ENCODE results near the gene PXYLP1.

DNA sequence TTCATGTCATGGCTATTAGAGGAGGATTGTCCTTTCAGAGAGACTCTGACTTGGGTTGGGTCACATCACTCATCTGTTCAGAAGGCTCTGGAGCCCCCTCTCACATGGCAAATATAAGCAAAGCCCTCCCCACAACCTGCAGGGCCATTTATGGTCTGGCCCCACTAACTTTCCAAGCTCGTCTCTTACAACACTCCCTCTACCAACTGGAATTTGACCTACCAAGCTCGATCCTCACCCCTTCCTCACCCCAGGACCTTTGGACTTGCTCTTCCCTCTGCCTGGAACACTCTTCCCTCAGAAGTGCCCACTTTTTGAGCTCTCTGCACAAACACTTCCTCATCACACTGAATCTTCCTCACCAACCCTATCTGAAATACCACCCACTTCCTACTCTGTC lies 14.2 kb upstream of the PXYLP1 start:
- TF ChIP-seq CBX5 (IDR thresholded peaks at IDR 0.05; ENCODE audit: low read depth) (no peak), POLR2A (IDR thresholded peaks at IDR 0.05; ENCODE audit: low read depth, low read length) (no peak), ZNF274 (IDR thresholded peaks at IDR 0.05; ENCODE audit: insufficient read depth, insufficient read length) (no peak), NR2F1 (conservative IDR thresholded peaks at IDR 0.05) (no peak)
- TF ChIP-seq, protein P1, sequence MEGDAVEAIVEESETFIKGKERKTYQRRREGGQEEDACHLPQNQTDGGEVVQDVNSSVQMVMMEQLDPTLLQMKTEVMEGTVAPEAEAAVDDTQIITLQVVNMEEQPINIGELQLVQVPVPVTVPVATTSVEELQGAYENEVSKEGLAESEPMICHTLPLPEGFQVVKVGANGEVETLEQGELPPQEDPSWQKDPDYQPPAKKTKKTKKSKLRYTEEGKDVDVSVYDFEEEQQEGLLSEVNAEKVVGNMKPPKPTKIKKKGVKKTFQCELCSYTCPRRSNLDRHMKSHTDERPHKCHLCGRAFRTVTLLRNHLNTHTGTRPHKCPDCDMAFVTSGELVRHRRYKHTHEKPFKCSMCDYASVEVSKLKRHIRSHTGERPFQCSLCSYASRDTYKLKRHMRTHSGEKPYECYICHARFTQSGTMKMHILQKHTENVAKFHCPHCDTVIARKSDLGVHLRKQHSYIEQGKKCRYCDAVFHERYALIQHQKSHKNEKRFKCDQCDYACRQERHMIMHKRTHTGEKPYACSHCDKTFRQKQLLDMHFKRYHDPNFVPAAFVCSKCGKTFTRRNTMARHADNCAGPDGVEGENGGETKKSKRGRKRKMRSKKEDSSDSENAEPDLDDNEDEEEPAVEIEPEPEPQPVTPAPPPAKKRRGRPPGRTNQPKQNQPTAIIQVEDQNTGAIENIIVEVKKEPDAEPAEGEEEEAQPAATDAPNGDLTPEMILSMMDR (IDR thresholded peaks at IDR 0.05 in 2 of 3, conservative IDR thresholded peaks at IDR 0.05 in 1 of 3; ENCODE audit: control insufficient read depth in 2 of 3, extremely low read depth in 1 of 3, insufficient read depth in 1 of 3, low read depth in 3 of 3, low read length in 3 of 3): no peak
- TF ChIP-seq, protein P2, sequence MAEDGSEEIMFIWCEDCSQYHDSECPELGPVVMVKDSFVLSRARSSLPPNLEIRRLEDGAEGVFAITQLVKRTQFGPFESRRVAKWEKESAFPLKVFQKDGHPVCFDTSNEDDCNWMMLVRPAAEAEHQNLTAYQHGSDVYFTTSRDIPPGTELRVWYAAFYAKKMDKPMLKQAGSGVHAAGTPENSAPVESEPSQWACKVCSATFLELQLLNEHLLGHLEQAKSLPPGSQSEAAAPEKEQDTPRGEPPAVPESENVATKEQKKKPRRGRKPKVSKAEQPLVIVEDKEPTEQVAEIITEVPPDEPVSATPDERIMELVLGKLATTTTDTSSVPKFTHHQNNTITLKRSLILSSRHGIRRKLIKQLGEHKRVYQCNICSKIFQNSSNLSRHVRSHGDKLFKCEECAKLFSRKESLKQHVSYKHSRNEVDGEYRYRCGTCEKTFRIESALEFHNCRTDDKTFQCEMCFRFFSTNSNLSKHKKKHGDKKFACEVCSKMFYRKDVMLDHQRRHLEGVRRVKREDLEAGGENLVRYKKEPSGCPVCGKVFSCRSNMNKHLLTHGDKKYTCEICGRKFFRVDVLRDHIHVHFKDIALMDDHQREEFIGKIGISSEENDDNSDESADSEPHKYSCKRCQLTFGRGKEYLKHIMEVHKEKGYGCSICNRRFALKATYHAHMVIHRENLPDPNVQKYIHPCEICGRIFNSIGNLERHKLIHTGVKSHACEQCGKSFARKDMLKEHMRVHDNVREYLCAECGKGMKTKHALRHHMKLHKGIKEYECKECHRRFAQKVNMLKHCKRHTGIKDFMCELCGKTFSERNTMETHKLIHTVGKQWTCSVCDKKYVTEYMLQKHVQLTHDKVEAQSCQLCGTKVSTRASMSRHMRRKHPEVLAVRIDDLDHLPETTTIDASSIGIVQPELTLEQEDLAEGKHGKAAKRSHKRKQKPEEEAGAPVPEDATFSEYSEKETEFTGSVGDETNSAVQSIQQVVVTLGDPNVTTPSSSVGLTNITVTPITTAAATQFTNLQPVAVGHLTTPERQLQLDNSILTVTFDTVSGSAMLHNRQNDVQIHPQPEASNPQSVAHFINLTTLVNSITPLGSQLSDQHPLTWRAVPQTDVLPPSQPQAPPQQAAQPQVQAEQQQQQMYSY (CRISPR knock-in tag; IDR thresholded peaks at IDR 0.05): no peak

Data from GM12878 (cell line).